Glomerular endothelial cell (primary cell): ENCODE results near the gene KIFC3. TPM values are rescaled to one million over a fixed set of nuclear protein-coding genes. Genes with fewer than 3 reads are reported as not detected.
"Not testable (repeated sequence)": the region's sequence is repeated elsewhere in the genome, so short reads cannot be mapped to it uniquely, and the experiment has no call there.

ENCODE experiments used
- DNase-seq: peaks from one replicate; pipeline ENCODE4 v3.0.0-alpha.2; 2011; ENCODE audit warnings: low read depth, low spot score; ENCODE audit errors: extremely low read depth
- total RNA-seq: library from RNA; depleted of rRNA; stranded (reverse); fragments of >200 nt; gene quantifications from 2 replicates; pipeline ENCODE4 v1.2.3, GENCODE V29; 2015

The KIFC3 gene
- total RNA-seq, 1 donor from 2014 or later, result 76.7 TPM

DNA sequence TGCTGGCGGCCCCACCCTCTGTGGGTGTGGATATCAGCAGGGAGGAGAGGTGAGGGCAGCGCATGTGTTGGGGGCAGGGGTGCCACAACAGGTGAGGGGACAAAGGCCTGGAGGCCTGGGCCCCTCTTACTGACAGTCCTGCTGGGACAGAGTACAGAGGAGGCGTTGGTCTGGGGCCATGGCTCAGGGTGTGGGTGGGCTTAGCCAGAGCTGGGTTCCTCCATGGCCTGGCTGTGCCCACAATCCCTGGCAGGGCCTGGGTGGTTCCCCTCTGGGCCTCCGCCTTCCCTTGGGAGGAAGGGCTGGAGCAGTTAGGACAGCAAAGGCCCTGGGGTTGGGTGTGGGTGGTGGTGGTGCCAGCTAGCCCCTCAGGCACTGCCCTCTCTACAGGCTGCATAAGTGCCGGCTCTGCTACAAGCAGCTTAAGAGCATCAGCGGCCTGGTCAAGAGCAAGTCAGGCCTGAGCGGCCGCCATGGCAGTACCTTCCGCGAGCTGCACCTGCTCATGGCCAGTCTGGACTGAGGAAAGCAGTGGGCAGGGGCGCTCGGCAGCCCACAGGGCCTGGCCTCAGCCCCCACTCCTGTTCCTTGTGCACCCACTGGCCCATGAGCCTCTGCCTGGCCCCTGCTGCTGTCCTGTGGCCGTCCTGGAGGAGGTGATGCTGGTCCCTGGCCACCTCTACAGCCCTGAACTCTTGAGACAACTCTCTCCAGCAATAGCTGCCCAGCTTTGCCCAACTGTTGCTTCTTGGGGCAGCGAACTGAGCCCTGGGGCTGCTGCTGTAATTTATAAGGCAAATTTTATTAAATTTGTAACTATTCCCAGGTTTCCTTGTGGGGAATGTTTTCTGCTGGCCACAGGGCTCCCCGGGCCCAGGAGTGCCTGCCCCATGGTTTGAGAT, 45.6 kb downstream of the KIFC3 start:
- DNase-seq, result no peak

DNA sequence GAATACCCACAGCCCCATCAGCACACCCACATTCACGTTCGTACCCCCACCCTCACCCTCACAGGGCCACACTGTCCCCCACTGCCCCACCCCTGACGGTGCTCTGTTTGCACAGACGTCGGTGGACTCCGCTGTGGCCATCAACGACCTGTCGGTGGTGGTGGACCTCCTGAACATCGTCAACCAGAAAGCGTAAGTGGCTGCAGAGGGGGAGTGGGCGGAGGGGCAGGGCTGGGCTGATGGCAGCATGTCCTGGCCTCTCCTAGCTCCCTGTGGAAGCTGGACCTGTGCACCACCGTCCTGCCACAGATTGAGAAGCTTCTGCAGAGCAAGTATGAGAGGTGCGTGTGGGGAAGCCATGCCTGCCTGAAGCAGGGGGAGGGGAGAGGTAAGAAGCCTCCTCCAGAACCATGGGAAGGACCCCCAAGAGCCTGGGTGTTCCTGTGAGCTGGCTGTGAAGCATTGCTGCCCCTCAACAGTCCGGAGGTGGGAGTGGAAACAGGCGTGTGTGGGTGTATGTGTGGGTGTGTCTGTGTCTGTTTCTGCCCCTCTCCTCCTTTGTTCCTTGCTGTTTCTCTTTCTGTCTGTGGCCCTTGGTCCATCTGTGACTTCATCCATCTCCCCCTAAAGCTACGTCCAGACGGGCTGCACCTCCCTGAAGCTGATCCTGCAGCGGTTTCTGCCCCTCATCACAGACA, 46.4 kb downstream of the KIFC3 start:
- no peak for DNase-seq

DNA sequence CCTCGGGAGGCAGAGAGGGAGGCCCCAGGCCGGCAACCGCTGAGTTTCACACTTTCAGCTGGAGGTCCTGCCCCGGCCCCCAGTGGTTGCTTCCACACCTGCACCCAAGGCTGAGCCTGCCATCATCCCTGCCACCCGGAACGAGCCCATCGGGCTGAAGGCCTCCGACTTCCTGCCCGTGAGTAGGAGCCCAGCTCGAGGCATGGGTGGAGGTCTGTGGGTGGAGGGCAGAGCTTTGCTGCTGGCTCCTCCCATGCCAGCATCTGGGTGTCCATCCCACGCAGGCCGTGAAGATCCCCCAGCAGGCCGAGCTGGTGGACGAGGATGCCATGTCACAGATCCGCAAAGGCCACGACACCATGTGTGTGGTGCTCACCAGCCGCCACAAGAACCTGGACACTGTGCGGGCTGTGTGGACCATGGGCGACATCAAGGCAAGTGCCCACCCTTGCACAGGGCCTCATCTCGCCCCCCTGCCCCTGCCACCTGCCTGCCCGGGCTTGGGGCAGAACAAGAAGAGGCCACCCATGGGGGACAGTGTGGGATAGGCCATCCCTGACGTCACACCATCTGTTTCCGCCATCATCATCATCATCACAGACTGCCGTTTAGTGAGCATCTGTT, 47.1 kb downstream of the KIFC3 start:
- DNase-seq, result no peak

DNA sequence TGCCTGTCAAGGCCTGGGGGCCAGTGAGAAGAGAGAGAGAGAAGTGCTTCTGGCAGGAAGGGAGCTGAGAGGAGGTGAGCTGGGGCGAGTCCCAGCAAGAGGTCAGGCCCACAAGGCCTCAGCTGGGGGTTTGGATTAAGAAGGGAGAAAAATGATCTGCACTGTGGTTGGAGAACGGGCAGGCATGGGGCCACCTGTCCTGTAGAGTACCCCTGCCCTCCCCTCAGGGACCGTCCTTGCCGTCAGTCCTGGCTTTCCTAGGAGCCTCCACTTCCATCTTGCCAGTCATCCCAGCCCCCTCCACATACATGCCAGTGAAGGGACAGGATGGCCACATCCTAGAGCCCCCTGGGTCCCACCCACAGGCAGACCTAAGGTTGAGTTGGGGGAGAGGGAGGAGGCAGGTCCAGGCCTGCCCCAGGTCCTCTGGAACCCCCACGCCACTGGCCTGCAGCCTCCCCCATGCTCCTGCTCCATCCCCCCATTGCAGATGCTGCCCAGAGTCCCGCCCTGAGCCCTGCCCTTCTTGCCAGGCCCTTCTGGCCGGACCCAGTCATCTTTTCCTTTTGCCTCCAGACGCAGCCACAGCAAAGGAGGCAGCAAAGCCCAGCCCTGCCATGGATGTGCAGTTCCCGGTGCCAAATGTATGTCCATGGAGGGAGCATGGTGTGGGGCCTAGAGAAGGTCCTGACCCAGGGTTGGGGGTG, 47.8 kb downstream of the KIFC3 start:
- no peak for DNase-seq

DNA sequence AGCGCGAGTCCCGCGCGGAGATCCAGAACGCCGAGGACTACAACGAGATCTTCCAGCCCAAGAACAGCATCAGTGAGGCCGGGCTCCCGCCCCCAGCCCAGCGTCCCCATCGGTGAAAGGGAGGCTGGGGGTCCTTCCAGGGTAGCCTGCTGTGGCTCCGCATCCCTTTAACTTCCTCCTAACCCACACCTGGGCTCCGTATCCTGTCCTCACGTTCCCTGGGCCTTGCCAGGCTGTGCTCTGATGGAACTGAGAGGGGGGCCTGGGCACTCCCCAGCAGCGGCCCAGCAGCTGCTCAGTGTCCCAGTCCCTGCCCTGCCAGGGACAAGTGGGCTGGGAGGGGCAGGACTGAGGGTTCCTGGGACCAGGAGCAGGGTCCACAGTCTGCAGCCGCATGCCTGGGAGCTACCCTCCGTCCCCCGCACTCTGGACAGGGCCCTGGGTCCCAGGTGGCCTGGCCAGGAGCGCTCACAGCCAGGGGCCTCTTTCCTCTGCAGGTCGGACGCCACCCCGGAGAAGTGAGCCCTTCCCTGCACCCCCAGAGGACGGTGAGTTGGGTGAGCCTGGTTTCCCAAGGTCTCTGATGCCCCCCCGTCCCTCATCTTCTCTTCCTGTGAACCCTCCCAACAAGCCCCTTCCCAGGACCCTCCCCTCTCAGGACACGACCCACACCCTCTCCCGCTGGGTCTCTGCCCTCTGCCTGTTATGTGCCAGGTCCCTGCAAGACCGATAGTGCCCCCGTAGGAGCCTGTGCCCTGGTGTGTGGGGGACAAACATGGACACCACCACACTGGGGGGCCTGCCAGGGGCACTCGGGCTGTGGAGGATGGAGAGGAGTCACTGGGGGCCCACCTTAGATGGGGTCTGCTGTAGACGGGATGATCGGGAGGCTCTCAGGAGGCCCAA, 48.6 kb downstream of the KIFC3 start:
- DNase-seq, result no peak

DNA sequence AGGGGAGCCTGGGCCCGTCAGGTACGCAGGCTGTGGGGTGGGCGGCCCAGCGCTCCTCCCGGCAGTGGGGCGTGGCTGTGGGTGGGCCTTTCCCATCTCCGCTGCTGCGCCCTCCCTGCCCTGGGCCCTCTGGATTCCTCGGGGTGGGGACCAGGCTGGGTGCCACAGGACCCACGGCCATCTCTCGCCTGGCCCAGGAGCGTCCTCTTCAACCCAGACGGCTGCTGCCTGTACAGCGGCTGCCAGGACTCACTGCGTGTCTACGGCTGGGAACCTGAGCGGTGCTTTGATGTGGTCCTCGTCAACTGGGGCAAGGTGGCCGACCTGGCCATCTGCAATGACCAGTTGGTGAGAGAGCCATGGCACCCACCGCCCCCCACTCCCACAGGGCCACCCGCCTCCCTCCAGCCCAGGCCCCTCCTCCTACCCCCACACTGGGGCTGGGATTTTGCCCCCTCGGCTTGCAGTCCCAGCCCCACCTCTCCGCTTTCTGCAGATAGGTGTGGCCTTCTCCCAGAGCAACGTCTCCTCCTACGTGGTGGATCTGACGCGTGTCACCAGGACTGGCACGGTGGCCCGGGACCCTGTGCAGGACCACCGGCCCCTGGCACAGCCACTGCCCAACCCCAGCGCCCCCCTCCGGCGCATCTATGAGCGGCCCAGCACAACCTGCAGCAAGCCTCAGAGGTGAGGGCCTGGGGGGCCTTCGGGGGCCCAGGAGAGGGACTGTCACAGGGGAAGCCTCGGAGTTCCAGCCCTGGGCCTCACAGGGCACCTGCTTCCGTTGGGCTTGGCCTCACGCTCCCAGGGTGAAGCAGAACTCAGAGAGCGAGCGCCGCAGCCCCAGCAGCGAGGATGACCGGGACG, 49.5 kb downstream of the KIFC3 start:
- no peak for DNase-seq

DNA sequence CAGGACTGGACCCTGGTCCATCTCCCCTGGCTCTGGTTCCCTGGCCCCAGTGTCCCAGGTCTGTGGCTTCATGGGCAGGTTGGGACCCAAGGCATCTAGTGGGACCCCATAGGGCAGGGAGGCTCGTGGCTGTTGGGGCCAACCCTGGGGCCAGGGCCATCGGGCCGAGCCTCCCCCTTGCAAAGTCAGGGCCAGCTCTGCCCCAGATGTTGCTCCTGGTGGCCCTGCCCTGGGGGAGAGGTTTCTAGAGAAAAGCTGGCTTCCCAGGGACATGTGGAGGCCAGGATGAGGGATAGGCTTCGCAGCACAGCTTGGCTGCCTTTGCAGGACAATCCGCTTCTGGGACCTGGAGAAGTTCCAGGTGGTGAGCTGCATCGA, 50.1 kb downstream of the KIFC3 start:
- no peak for DNase-seq

DNA sequence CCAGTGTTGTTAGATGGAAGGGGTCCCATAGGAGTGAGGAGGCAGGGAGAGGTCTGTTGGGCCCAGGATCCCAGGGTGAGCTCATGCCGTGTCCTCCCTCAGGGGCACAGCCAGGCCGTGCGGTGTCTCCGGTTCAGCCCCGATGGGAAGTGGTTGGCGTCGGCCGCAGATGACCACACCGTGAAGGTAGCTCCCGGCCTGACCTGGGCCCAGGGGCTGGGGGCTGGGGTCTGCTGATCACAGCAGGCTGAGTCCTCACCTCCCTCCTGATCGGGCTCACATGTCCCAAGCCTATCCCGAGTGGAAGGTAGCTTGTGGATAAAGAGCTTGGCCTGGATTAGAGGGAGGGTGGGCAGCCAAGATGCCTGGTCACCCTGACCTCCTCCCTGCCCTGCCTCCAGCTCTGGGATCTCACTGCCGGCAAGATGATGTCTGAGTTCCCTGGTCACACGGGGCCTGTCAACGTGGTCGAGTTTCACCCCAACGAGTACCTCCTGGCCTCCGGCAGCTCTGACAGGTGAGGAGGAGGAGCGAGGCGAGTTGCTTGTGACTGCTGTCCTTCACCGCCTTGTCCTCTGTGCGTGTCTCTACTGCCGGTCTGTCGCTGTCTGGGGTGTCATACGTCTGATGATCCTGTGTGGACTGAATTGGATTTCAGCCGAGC, 50.6 kb downstream of the KIFC3 start:
- no peak for DNase-seq

DNA sequence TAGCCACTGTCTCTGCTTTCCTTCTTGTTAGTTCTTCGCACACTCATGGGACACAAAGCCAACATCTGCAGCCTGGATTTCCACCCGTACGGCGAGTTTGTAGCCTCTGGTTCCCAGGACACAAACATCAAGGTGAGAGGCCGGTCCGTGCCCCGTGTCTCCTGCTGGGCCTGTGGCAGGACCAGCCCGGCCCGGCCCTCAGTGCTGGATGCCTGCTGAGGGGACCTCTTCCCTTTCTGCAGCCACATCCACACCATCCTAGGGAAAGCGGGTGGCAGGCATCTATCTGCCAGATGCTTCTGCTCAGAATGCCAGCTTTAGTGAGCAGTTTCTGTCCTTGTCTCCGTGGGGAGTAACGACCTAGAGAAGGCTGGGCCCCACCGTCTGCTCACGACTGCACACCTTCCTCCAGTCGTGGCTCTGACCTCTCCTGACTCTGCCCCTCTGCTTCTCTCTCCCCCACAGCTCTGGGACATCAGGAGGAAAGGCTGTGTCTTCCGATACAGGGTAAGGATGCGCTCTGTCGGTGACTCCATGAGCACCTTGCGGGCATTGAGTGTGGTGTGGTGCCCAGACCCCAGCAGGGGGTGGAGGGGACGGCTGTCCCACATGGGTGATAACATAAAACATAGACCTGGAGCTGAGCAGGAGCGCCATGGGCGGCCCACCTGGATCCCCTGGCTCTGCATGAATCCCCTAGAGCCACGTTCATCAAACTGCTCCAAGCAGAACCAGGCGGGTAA, 51.3 kb downstream of the KIFC3 start:
- DNase-seq, result no peak

DNA sequence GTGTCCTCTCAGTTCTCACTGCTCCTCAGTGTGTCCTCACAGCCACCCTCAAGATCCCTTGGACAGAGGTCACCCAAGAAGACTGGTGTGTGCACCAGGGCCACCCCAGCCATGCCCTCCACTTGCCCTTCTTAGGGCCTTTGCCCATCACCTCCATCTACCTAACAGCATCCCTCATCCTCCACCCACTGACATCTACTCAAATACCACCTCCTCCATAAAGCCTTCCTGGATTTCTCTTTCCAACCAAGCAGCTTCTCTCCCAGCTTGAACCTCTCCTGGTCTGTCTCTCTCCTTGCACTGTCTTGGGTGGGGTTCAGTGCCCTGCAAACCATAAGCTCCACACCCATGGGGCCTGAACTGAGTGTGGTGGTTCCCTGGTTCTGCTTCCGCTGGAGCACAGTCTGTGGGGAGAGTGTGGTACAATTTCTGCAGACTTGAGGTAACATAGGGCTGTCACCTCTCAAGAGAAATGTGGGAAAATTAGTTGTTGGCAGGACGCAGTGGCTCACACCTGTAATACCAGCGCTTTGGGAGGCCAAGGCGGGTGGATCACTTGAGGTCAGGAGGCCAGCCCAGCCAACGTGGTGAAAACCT, 52.3 kb downstream of the KIFC3 start:
- no peak for DNase-seq

DNA sequence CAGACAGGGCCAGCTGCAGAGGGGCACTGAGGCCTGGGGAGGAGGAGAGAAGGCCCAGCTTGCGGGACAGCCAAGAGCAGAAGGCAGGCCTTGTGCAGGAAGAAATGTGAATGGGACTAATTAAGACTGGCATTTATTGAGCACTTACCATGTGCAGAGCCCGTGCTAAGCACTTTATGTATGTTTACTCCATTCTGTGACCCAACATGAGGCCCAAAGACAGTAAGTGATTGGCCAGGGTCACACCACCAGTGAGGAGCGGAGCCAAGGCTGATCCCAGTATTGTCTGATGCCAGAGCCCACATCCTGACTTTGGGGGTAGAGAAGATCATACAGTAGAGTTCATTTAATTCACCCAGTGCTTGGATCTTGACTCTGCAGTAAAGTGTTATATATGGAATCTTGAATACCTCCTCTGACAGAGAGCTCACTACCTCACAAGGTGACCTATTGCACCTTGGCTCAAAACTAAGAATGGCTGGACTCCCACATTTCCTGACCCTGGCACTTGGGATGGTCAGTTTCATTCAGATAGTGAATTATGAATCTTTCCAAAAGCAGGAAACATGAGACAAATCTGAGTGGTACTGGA, 53.1 kb downstream of the KIFC3 start:
- no peak for DNase-seq

DNA sequence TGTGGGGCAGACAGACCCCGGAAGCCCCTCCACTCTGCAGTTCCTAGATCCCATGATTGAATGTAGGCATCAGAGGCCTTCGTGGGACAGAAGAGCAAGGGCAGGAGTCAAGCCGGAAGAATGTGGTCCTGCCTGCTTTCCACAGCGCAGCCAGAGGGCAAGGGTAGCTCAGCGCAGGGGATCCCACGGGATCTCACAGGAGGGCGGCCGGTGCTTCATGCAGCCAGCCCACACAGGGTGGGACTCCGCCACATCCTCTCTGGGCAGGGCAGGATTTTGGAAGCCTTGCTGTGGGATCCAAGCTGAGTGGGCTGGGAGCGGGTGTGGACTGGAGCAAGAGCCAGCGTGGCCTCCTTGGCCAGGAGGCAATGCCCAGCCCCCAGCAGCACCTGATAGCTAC, 53.7 kb downstream of the KIFC3 start:
- DNase-seq, result no peak

DNA sequence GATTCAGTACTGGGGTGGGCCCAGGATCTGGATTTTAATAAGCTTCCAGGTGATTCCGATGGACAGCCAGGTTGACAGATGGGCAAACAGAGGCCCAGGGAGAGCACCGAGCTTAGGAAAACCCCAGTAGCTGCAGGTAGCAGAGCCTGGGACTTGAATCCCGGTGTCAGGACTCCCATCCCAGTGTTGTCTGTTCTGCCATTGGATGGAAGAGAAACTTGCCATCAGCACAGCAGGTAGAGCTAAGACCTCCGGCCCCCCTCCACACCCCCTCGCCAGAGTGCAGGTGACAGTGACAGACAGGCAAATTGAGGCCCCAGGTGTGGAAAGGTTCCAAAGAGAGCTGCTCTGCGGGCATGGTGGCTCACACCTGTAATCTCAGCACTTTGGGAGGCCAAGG, 54.3 kb downstream of the KIFC3 start:
- DNase-seq, result no peak

DNA sequence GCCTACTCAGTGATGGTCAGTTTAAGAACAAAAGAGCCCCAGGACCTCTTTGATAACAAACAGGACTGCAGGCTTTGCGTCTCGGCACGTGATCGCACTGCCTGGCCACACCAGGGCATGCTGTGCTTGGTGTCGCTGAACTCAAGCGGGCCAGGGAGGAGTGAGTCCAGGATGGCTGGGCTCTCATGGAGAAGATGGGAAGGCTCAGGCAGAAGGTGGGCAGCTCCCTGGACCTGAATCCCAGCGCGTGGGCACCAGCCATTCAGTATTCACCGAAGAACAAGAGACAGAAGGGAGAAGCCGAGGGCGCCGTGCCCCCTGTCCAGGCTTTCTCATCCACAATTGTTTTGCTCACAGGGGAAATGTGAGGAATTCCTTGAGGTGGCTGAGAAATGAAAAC, 54.8 kb downstream of the KIFC3 start:
- no peak for DNase-seq

DNA sequence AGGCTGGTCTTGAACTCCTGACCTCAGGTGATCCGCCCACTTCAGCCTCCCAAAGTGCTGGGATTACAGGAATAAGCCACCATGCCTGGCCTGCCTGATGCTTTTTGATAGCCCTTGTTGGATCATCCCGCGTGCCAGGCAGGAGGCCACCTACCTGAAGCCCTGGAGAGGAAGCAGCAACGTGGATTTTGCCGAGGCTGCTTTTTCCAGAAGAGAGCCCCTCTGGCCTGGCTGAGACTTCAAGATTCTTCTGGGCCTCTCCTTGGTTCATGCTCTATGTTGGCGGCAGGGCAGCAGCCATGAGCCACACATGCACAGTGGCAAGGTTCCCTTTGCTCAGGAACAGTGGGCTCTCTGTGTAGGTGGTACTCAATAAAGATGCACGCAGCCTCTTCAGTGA, 55.2 kb downstream of the KIFC3 start:
- no peak for DNase-seq

DNA sequence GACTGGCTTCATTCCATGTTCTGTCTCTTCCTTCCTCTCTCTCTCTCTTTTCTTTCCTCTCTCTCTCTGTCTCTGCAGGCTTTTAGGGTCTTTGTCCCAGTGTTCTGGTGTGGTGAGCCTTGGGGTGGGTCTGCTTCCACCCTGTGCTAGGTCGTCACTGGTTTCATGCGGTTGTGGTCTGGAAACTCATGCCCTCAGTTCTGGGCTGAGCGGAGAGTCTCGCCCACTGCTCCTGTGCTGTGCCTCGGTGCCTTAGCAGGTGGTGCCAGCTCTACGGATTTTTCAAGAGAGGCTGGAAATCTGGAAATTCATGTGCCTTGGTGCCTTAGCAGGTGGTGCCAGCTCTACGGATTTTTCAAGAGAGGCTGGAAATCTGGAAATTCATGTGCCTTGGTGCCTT, 56.0 kb downstream of the KIFC3 start:
- DNase-seq, result not testable (repeated sequence)

DNA sequence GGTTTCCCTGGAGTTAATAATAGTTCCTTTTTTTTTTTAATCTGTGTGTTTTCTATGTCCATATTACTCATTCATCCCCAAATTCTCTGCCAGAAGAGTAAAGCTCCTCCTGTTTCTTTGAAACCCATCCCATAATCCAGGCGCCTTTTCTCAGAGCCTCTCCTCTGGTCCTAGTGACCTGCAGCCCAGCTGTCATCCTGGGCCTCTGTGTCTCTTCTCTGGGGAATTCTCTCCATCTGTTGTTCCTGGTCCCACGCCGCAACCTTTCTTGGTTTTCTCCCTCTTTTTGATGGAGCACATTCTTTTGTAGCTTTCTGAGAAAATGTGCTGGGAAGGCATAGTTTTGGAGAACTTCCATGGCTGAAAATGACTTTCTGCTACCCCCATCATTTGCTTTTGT, 56.5 kb downstream of the KIFC3 start:
- DNase-seq, result no peak

DNA sequence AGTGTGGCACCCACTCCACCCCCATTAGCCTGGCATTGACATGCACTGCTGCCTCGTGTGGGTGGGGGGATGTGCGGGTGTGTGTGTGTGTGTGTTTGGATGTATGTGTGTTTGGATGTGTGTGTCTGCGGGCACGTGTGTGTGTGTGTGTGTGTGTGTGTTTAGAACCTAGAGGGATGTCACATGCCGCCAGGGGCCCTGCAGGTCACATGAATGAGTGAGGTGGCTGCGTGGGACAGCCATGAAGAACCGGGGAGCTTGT, 57.7 kb downstream of the KIFC3 start:
- no peak for DNase-seq
